Measurements from ENCODE around the gene METAP2.

The METAP2 gene

GRCh38 chr12:95458761-95459160 lies 15.2 kb upstream of the METAP2 start:
- no peak overlapping the region for H3K27ac ChIP-seq
- ChIA-PET POLR2A (ENCODE audit: low non-redundant PET) (no interaction called here), CTCF (no interaction called here)
- DNase-seq (ENCODE audit: low spot score) = no peak
- TF ChIP-seq CTCF (conservative IDR thresholded peaks at IDR 0.05; ENCODE audit: low read depth) = no peak

GRCh38 chr12:95459310-95459709 lies 14.6 kb upstream of the METAP2 start:
- no peak for DNase-seq (ENCODE audit: low spot score)
- ChIA-PET CTCF (no interaction called here), POLR2A (ENCODE audit: low non-redundant PET) (no interaction called here)
- H3K27ac ChIP-seq = no peak overlapping the region
- no peak for TF ChIP-seq CTCF (conservative IDR thresholded peaks at IDR 0.05; ENCODE audit: low read depth)

- H3K27ac ChIP-seq = no peak overlapping the region
- POLR2A ChIA-PET (ENCODE audit: low non-redundant PET) = no interaction called here
- TF ChIP-seq CTCF (conservative IDR thresholded peaks at IDR 0.05; ENCODE audit: low read depth) = no peak
- DNase-seq (ENCODE audit: low spot score) = no peak
- CTCF ChIA-PET = interaction anchor here (0.6 kb wide), 1 partner anchor 457 kb away, joined by 3 read pairs; the partner anchor contains the start of gene NDUFA12
These were observed 13.8 kb upstream of the METAP2 start for GRCh38 chr12:95460105-95460504.

GRCh38 chr12:95460896-95461295 lies 13.1 kb upstream of the METAP2 start:
- CTCF ChIA-PET = interaction anchor here (0.6 kb wide), 2 partner anchors 385 to 457 kb away, joined by 3 read pairs; partner anchors contain the start of gene NDUFA12
- POLR2A ChIA-PET (ENCODE audit: low non-redundant PET) = interaction anchor here (0.7 kb wide), 1 partner anchor 482 kb away, joined by 4 read pairs; the partner anchor contains the start of gene CCDC38
- no peak for DNase-seq (ENCODE audit: low spot score)
- no peak overlapping the region for H3K27ac ChIP-seq
- TF ChIP-seq CTCF (conservative IDR thresholded peaks at IDR 0.05; ENCODE audit: low read depth) = no peak

- POLR2A ChIA-PET (ENCODE audit: low non-redundant PET) = interaction anchor here (0.7 kb wide), 2 partner anchors 13 to 653 kb away, joined by 4 read pairs; no protein-coding TSS in a partner anchor
- CTCF ChIA-PET = no interaction called here
- no peak for TF ChIP-seq CTCF (conservative IDR thresholded peaks at IDR 0.05; ENCODE audit: low read depth)
- no peak for DNase-seq (ENCODE audit: low spot score)
- H3K27ac ChIP-seq = no peak overlapping the region
These were observed 11.9 kb upstream of the METAP2 start for GRCh38 chr12:95462081-95462480.

GRCh38 chr12:95462551-95462950 lies 11.4 kb upstream of the METAP2 start:
- TF ChIP-seq CTCF (conservative IDR thresholded peaks at IDR 0.05; ENCODE audit: low read depth) = no peak
- H3K27ac ChIP-seq = no peak overlapping the region
- ChIA-PET POLR2A (ENCODE audit: low non-redundant PET) (interaction anchor here (0.7 kb wide), 2 partner anchors 12 to 653 kb away, joined by 4 read pairs; no protein-coding TSS in a partner anchor), CTCF (no interaction called here)
- no peak for DNase-seq (ENCODE audit: low spot score)
